Heart left ventricle (tissue), 16 donors: ENCODE results near the gene SORBS1. TPM values are rescaled to one million over a fixed set of nuclear protein-coding genes. Genes with fewer than 3 reads are reported as not detected.

Experiments used
- ATAC-seq, 4 donors: fragments of 200-7000 bp; cut with Tn5 transposase; one replicate each; pipeline ENCODE4 v1.9.1; 2020 to 2022; ENCODE audit warnings: moderate library complexity in 4 of 4, mild to moderate bottlenecking in 3 of 4, moderate number of reproducible peaks in 1 of 4
- DNase-seq, 5 donors: peaks; one replicate each; pipeline ENCODE4 v3.0.0-alpha.2; 2020
- H3K27ac ChIP-seq, 12 donors: fragments of 200-600 bp; sonication (generic) in 4 of 12; one replicate each; pipeline versions ENCODE4 v1.5.0 to v1.8.0; 2016 to 2022; ENCODE audit warnings: mild to moderate bottlenecking in 2 of 12
- H3K27me3 ChIP-seq, 9 donors: fragments of 200-600 bp; sonication (generic) in 2 of 9; one replicate each; pipeline versions ENCODE4 v1.5.1 to v1.8.0; 2016 to 2022; ENCODE audit warnings: mild to moderate bottlenecking in 3 of 9
- H3K36me3 ChIP-seq, 9 donors: fragments of 200-600 bp; sonication (generic) in 2 of 9; one replicate each; pipeline versions ENCODE4 v1.5.0 to v1.8.0; 2018 to 2022; ENCODE audit warnings: mild to moderate bottlenecking in 2 of 9
- H3K4me1 ChIP-seq, 12 donors: fragments of 200-600 bp; sonication (generic) in 4 of 12; one replicate each; pipeline versions ENCODE4 v1.5.0 to v1.8.0; 2016 to 2022; ENCODE audit warnings: mild to moderate bottlenecking in 3 of 12
- H3K4me3 ChIP-seq, 12 donors: fragments of 200-600 bp; sonication (generic) in 4 of 12; one replicate each; pipeline versions ENCODE4 v1.5.0 to v1.8.0; 2017 to 2022; ENCODE audit warnings: mild to moderate bottlenecking in 9 of 12, moderate library complexity in 4 of 12
- H3K9me3 ChIP-seq, 12 donors: fragments of 200-600 bp; sonication (generic) in 4 of 12; one replicate each; pipeline versions ENCODE4 v1.5.0 to v1.8.0; 2016 to 2022; ENCODE audit warnings: mild to moderate bottlenecking in 1 of 12
- CTCF ChIP-seq, 12 donors: fragments of 200-600 bp; sonication (generic) in 4 of 12; IDR thresholded peaks; one replicate each; pipeline versions ENCODE4 v1.5.0 to v1.8.0; 2018 to 2022; ENCODE audit warnings: antibody characterized with exemption in 12 of 12, mild to moderate bottlenecking in 5 of 12
- POLR2A ChIP-seq, 2 donors: fragments of 450-650 bp; IDR thresholded peaks; one replicate each; pipeline ENCODE4 v1.6.1; 2017; ENCODE audit warnings: antibody characterized with exemption in 2 of 2, mild to moderate bottlenecking in 2 of 2, moderate library complexity in 2 of 2
- WGBS, 4 donors: extraction: QIAGEN DNeasy Blood & Tissue Kit in 2 of 4; methylation state at CpG; one replicate each; pipeline versions ENCODE4 v1.1.5 to v1.1.7; 2013 to 2018; 5-methylcytosine and 5-hydroxymethylcytosine counted together
- intact Hi-C, 10 donors: fragments of 100-400 bp; cut with DNase I; formaldehyde crosslinking; loops; one replicate each; pipeline versions ENCODE4 v1.11.1 to v1.14.2; 2022
- polyA plus RNA-seq, 2 donors: library from polyadenylated mRNA; stranded (reverse); fragments of 200-250 nt; gene quantifications; one replicate each; pipeline ENCODE4 v1.2.3, GENCODE V29; 2013
- total RNA-seq, 9 donors: library from RNA; depleted of rRNA in 2 of 9; stranded (reverse); fragments of >200 nt in 2 of 9; fragmentation: NEBNext Ultra II Directional in 3 of 9; extraction: Animal tissue kit (Norgen Biotek cat#: 25700) in 3 of 9; gene quantifications; one replicate each; pipeline versions ENCODE4 v1.1.0 to v1.2.4, GENCODE V29; 2016 to 2023
- donor health status: ischemic (EF 13 %, LVEDD 7.1; RV severe dilation, severe dysfunction).
- donor health status: healthy with polysubstance abuse.
- donor health status: DM: no; HTN: yes; CAD: no.
- donor health status: DM: no; HTN: no; CAD: no.
- donor health status: ischemic (EF 25% LVEDD 6.9; RV normal size, moderate dysfunction).
- donor health status: ischemic (EF 25% LVEDD 5.7; RV mildly dilated, moderate dysfunction).
- donor health status: healthy.
- donor health status: DM: yes; HTN: yes; CAD: no.
- donor health status: ischemic (EF 35%, LVEDD 5.7; RV mildly dilated, moderate dysfunction).
- donor health status: nonischemic (EF 11% LVEDD 7.7; RV severe dilation, severe dysfunction).
- donor health status: DM: yes; HTN: yes; CAD: no.
- donor health status: PGD.
- donor health status: ischemic (EF 29% LVEDD 5.4; RV normal size, mild dysfunction).
- donor health status: nonischemic (EF 23%, LVEDD 6.1; RV moderate dilation, normal function).

SORBS1 gene
- total and polyA plus RNA-seq, 11 donors = 355 to 1,440 (median 886) TPM

GRCh38 chr10:95404864-95405263, 156.3 kb downstream of the SORBS1 start:
- ATAC-seq (peak in 1 of 4 donors; percentile 0), DNase-seq (no peak)
- peaks cover 13 to 92% (median 63%) of the 10 kb centered on the region in 12 donors for H3K4me1 ChIP-seq
- peaks cover 0 to 91% (median 35%) of the 10 kb centered on the region in 9 donors for H3K36me3 ChIP-seq
- WGBS, 4 donors = 44 to 67% (median 67%) methylated on average over 1 of the region's 1 CpG
- no peaks in the 10 kb centered on the region for H3K9me3 ChIP-seq
- peak in 1 of 12 donors; percentile 0 for TF ChIP-seq CTCF (IDR thresholded peaks at IDR 0.05)
- TF ChIP-seq POLR2A (IDR thresholded peaks at IDR 0.05) = no peak
- no peak overlapping the region for H3K4me3 ChIP-seq
- intact Hi-C loops = no loop called here
- H3K27ac ChIP-seq = peak overlapping the region; percentile 63 to 98 (median 90)
- H3K27me3 ChIP-seq = no peaks in the 10 kb centered on the region

GRCh38 chr10:95404462-95404858, 156.7 kb downstream of the SORBS1 start:
- peak overlapping the region; percentile 63 to 98 (median 90) for H3K27ac ChIP-seq
- H3K27me3 ChIP-seq = no peaks in the 10 kb centered on the region
- H3K9me3 ChIP-seq = no peaks in the 10 kb centered on the region
- ATAC-seq = peak; percentile 40 to 54 (median 44)
- peak in 2 of 12 donors; percentile 7 to 8 for TF ChIP-seq CTCF (IDR thresholded peaks at IDR 0.05)
- TF ChIP-seq POLR2A (IDR thresholded peaks at IDR 0.05) = no peak
- 46 to 57% (median 53%) methylated on average over 7 of the region's 7 CpGs for WGBS, 4 donors
- H3K36me3 ChIP-seq = peaks cover 0 to 91% (median 32%) of the 10 kb centered on the region in 9 donors
- intact Hi-C loops = no loop called here
- peaks cover 9 to 92% (median 61%) of the 10 kb centered on the region in 12 donors for H3K4me1 ChIP-seq
- DNase-seq = peak in 2 of 5 donors; percentile 58 to 65
- H3K4me3 ChIP-seq = no peak overlapping the region

- 76 to 86% (median 83%) methylated on average over 8 of the region's 8 CpGs for WGBS, 4 donors
- no peaks in the 10 kb centered on the region for H3K9me3 ChIP-seq
- peak; percentile 77 to 86 (median 82) for ATAC-seq
- no peak overlapping the region for H3K4me3 ChIP-seq
- H3K27ac ChIP-seq = peak overlapping the region; percentile 42 to 98 (median 90)
- peaks cover 8 to 91% (median 58%) of the 10 kb centered on the region in 12 donors for H3K4me1 ChIP-seq
- no peaks in the 10 kb centered on the region for H3K27me3 ChIP-seq
- peak; percentile 66 to 88 (median 75) for DNase-seq
- TF ChIP-seq CTCF (IDR thresholded peaks at IDR 0.05) = no peak
- TF ChIP-seq POLR2A (IDR thresholded peaks at IDR 0.05) = no peak
- H3K36me3 ChIP-seq = peaks cover 0 to 91% (median 36%) of the 10 kb centered on the region in 9 donors
- intact Hi-C loops = no loop called here
These were observed 157.3 kb downstream of the SORBS1 start for GRCh38 chr10:95403700-95404461.

DNA sequence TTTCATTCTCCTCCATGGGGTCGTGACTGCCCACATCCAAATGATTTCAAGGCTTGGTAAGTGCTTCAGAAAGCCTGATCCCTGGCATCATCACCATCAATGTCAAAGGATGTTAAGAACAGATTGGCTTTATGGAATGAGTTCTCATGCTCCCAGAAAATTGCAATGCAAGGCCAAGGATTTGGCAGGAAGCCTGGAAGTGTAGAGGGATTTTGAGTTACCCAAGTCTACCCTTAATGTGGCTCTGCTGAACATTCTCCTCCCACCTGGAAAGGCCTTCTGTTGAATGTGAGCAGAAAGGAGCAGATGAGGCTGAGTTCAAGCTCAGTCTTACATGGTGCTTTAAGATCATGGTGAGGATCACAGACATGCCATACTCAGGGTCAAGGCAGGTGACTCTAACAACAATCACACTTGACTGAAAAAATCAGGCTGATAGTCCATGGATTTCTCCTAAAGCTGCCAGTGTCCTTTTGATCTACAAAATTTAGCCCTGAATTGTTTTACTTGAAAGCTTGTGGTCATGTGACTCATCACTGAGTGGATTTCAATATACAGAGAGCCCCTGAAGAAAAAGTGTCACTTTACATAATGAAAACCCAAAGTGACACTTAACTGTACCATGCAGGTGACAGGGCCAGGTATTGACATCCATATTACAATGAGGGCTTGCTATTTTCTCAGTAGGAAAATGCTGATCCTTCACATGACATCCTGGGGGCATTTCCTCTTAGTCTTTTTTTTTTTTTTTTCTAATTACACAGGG, 159.3 kb downstream of the SORBS1 start:
- TF ChIP-seq CTCF (IDR thresholded peaks at IDR 0.05) = no peak
- no peak for TF ChIP-seq POLR2A (IDR thresholded peaks at IDR 0.05)
- intact Hi-C loops = no loop called here
- no peaks in the 10 kb centered on the region for H3K9me3 ChIP-seq
- peaks cover 0 to 91% (median 45%) of the 10 kb centered on the region in 12 donors for H3K4me1 ChIP-seq
- H3K27ac ChIP-seq = peak overlapping the region in 9 of 12 donors; percentile 39 to 98 (median 90)
- ATAC-seq = no peak
- H3K27me3 ChIP-seq = no peaks in the 10 kb centered on the region
- peaks cover 1 to 94% (median 51%) of the 10 kb centered on the region in 9 donors for H3K36me3 ChIP-seq
- no peak overlapping the region for H3K4me3 ChIP-seq
- DNase-seq = no peak
- 58 to 88% (median 84%) methylated on average over 1 of the region's 1 CpG for WGBS, 4 donors
